HG02642 (cell line): ENCODE data around the gene PTPRN2.
"Not testable (repeated sequence)": the region's sequence is repeated elsewhere in the genome, so short reads cannot be mapped to it uniquely, and the experiment has no call there.

Experiments used
- ATAC-seq: cut with Tn5 transposase; IDR thresholded peaks from one replicate; pipeline ENCODE4 v1.9.1; 2021; ENCODE audit warnings: mild to moderate bottlenecking; ENCODE audit not compliant: unreplicated experiment, poor library complexity

Gene PTPRN2

DNA sequence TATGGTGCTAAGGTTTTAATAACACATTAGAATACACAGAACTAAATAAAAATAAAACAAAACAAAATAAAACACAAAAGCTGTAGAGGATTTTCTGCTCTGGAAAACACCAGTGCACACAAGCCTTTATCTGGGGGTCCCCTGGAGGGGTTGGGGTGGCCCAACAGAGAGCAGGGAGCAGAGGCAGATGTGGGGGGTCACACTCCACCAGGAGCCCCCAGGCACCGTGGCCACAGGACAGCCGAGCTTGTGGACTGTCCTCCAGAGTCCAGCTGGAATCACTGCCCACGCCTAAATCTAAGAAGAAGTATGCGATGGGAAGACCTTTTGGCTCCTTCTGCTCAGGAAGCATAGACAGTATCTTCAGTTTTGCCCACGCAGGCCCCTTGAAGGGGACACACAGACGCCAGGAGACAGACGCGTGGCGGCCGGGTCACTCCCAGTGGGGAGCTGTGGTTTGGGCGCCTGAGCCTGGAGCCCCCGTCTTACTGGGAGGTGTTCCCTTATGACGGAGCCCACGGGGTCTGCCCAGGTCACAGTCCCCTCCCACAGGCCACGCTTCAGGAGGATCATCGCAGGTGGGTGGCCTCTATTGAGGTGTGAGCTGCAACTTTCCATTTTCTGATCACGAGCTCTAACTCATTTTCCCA lies 595.0 kb downstream of the PTPRN2 start:
- ATAC-seq = no peak

DNA sequence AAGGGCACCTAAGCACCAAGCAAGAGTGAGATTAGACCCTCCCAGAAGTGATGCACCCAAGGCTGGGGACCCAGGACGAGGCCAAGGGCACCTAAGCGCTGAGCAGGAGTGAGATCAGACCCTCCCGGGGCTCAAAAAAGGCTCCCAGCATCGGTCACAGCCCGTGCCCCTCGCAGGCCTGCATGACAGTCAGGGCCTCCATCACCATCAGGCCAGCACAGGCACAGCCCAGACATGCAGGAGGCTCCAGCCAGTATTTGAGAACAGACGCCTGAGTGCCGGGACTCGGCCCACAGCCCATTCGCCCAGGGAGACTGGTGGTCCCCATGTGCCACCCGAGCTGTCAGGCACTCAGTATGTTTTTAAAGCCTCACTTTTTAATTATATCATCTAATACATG lies 595.9 kb downstream of the PTPRN2 start:
- ATAC-seq = no peak

DNA sequence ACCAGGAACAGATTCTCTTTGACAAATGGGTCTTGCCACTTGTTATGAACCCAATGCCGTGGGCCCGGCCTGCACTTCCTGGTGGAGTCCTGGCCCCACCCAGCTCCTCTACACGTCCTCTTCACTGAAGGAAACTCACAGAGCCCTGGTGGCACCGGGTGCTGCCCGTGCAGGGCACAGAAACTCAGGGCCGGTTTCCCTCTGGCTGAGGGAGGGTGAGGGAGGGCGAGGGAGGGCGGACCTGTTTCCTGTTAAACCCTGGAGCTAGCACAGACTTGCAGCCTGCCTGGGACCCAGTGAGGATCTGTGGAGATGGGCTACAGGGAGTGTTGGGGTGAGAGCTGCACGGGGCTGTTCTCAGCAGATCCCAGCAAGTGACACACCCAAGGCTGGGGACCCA lies 596.3 kb downstream of the PTPRN2 start:
- ATAC-seq = no peak

DNA sequence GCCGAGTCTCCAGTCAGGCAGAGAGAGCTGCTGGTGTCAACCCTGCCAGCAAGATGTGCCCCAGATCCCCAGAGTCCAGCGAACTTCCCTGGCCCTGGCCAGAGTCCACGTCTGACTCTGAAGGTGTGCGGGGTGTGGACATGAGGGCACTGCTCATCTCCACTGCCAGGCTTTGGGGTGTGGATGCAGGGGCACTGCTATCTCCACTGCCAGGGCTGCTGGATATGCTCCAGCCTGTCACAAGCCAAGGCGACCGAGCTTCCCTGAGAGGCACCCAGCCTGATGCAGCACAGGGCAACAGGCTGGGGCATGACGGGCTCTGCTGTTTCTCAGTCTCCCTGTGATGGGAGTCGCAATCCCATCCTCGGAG lies 596.8 kb downstream of the PTPRN2 start:
- ATAC-seq = no peak

DNA sequence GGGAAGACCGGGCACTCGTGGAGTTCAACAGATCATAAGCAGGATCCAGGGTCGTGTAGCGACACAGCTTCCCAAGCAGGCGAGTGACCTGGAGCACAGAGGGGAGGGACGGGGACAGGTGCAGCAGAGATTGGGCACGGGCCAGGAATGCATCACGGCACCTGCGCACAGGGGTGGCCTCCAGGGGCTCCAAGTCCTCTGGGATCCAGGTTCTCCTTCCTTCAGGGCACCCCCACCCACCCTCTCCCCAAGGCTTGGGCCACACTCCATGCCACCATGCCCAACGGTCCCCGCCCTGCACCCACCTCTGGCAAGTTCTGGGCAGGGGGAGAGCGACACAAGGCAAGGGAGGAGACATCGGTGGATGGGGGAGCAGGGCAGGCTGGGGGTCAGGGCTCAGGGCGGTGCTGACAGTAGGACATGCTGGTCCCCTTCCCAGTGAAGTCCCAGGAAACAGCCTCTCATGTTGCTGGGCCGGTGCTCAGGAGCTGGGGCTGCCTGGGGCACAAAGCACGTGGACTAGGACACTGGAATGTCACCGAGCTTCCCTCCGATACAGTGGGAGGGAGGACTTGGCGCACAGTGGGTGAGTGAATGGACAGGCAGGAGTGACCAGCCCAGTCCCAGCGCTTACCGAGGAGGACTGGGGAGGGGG lies 597.3 kb downstream of the PTPRN2 start:
- ATAC-seq = no peak

DNA sequence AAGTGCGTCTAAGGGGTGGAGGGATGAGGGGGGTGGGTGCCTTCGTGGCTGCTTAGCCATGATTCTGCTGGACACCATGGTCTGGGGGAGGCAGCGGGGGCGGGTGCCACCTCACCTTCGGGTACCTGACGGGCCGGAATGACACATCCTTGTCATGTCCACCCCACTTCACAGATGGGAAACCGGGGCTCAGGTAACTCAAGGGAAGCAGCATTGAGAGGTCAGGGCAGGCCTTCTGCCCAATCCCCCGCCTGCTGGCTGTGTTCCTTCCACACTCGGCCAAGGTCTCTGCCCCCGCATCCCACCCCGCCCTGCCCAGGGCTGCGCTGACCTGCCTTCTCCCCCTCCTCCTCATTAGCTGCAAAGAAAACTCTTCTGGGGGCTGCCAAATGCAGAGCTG lies 598.0 kb downstream of the PTPRN2 start:
- no peak for ATAC-seq

DNA sequence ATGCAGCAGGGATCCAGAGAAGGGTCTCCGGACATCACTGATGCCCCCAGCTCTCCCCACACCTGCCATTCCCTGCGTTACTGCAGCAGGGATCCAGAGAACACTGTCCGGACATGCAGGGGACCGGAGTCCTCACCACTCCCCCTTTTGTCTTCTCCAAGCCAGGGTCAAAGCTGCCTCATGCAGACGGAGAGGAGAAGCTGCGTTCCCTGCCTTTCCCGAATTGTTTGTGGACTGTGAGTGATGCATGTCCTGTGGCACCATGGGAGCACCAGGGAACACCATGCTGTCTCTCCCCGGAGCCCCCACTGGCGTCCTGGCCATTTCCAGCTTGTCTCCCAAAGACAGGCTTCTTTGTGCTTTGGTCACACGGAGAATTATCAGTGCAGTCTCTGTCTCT lies 599.7 kb downstream of the PTPRN2 start:
- ATAC-seq = no peak

DNA sequence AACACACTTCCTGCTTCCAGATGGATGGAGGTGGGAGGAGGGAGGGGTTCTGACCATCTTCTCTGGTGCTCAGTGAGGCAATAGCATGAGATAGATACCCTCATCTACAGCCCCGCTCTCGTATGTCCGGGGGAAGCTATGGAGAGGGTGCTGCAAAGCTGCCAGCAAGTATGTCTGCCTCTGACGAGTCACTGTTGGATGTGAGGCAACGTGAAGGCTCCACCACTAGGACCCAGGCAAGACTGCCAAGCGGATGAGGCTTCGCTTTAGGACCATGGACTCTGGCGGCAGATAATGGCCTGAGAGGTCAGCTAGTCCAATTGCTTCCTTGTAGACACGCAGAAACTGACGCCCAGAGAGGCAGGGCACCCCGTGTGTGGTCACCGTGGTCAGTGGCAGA lies 601.6 kb downstream of the PTPRN2 start:
- ATAC-seq = no peak

DNA sequence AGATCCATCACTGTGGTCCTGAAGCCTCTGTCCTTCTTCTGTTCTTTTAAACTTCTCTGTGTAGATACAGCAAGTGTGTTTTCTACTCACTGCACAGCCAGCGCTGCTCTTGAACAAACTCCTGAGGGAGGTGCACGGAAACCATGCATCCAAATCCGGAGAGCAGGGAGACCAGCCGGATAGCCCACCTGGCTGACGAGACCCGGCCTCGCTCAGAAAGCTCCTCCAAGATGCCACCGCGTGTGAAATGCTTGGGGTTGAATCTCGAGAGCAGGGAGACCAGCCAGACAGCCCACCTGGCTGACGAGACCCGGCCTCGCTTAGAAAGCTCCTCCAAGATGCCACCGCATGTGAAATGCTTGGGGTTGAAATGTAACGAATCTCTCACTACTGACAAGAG lies 602.0 kb downstream of the PTPRN2 start:
- ATAC-seq = no peak

DNA sequence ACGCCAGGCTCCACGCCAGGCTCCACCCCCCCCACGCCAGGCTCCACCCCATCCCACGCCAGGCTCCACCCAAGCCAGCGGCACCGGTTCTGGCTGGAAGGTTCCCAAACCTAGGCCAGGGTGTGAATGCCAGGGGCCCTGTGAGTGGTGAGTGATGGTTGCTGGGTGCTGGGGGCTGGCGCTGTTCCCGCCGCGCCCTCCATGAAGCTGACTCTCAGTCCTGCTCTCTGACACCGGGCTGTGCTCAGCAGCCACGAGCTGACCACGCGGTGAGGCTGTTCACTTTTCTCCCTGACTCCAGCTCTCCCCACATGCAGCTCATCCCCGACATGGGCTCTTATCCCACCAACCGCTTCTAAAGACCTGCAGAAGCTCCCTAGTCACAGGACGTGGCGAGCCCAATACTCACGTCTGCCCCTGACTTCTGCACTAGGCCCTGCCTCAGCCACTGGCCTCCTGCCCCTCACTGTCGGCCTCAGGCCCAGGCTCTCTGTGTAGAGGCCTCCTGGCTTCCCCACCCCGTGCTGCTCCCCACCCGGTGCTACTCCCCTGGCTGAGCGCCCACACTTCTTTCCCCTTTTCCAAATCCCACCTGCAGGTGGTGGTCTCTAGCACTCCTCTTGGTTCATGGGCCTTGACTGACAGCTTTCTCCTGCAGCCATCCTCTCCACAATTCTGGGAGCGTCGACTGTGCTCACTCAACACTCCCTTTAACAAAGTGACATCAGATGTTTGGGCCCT lies 603.0 kb downstream of the PTPRN2 start:
- no peak for ATAC-seq

DNA sequence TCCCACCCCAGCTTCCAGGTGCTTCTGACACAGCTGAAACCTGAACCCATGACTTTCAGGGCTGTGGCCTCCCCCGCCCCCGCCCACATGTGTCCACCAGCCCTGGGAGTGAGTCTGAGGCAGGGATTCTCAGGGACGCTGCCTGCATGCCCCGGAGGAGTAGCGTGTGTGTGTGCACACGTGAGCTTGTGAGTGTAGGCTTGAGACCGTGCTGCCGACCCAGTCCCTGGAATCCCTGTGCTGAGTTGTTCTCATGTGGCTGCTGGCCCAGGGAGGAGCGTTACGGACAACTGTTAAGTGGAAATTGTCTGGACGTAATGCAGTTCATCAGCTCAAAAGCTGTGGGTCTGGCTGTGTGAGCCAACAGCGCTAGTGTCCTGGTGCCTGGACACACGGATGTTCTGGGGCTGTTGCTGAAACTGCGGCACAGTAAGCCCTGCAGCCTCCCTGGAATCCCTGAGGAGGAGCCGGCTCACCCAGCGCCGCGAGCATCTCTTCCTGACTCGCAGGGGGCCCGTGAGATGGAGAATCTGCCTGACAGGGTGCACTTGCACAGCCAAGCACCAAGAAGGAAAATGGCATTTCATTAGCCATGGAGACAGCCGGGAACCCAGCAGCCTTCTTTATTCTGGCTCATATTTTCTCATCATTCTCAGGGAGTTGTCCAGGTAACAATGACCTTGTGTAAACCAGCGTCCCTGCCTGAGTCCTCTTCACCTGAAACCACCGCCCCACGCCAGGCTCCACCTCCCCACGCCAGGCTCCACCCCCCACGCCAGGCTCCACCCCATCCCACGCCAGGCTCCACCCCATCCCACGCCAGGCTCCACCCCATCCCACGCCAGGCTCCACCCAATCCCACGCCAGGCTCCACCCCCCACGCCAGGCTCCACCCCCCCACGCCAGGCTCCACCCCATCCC lies 603.9 kb downstream of the PTPRN2 start:
- no peak for ATAC-seq

DNA sequence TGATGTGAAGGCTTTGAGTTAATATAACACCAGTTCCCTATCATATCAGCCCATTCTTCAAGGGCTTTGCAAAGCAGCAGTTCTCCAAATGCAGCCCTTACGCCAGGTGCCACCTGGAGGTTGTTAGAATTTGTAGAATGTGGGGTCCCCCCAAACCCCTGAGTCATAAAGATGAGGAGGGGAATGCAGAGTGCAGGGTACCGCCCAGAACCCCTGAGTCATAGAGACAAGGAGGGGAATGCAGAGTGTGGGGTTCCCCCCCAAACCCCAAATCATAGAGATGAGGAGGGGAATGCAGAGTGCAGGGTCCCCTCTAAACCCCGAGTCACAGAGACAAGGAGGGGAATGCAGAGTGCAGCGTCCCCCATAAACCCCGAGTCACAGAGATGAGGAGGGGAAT lies 605.8 kb downstream of the PTPRN2 start:
- no peak for ATAC-seq

DNA sequence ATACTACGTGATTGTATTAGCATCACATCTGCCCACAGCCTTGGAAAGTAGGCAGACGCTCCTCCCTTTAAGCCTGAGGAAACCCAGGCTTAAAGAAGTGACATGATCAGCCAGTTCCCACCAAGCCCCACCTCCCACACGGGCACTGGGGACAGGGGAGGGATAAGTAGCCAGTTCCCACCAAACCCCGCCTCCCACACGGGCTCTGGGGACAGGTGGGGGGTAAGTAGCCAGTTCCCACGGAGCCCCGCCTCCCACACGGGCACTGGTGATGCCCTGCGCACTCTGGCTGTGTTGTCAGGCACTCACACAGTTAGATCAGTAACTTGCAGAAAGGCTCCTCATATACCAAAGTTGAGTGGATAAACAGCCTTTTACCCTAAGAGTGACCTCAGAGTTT lies 606.8 kb downstream of the PTPRN2 start:
- no peak for ATAC-seq

DNA sequence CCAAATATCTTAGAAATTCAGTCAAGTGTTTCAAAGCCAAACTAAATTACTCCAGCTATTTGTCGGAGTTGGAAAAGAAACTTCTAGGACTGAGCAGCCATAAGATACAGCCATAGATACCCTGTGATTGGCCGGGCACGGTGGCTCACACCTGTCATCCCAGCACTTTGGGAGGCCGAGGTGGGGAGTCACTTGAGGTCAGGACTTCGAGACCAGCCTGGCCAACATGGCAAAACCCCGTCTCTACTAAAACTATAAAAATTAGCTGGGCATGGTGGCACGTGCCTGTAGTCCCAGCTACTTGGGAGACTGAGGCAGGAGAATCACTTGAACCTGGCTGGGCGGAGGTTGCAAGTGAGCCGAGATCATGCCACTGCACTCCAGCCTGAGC lies 607.3 kb downstream of the PTPRN2 start:
- ATAC-seq = not testable (repeated sequence)

DNA sequence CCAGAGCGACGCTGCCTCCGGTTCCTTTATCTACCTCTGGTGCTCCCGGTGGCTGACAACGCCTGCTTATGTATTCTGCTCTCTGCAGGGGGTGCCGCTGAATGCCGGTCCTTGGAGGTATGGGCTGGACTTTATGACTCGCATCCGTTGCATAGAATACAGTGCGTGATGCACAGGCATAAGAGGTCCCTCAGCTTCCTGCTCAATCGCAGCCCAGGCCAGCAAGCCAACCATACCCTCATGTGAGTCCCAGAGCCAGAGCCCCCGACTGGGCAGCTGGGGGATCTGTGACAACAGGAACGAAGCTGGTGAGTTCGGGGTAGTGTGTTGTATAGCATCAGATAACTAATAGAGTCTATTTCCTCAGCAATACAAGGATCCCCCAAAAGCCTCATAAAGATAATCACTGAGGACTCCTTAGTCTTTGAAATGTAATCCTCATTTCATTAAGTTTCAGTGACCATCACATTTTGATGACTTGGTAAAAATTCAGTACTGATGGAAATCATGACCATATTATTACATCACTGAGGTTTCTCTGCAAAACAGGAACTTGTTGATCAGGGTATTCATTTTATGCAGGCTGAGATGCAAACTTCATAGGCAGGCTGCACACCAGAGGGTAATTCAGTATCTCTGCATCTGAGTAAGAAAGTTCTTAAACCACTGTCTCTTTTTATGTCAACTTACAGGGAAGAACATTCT lies 607.8 kb downstream of the PTPRN2 start:
- ATAC-seq = no peak

DNA sequence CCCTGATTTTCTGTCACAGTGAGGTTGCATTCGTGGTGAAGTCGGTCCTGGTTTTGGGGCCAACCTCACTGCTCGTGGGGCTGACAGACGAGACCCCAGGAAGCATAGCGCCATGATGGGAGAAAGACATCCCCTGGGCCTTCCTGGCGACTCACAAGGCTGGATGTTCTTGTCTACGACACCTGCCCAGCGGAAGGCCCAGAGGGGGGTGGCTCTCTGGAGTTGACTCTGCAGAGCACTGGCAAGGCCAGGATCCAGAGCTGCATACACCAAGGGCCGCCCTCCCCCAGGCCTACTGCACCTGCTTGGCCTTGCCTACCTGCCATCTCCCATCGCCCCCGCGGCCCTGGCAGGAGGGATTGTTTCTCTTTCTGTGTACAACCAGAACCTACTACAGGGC lies 608.9 kb downstream of the PTPRN2 start:
- ATAC-seq = no peak

DNA sequence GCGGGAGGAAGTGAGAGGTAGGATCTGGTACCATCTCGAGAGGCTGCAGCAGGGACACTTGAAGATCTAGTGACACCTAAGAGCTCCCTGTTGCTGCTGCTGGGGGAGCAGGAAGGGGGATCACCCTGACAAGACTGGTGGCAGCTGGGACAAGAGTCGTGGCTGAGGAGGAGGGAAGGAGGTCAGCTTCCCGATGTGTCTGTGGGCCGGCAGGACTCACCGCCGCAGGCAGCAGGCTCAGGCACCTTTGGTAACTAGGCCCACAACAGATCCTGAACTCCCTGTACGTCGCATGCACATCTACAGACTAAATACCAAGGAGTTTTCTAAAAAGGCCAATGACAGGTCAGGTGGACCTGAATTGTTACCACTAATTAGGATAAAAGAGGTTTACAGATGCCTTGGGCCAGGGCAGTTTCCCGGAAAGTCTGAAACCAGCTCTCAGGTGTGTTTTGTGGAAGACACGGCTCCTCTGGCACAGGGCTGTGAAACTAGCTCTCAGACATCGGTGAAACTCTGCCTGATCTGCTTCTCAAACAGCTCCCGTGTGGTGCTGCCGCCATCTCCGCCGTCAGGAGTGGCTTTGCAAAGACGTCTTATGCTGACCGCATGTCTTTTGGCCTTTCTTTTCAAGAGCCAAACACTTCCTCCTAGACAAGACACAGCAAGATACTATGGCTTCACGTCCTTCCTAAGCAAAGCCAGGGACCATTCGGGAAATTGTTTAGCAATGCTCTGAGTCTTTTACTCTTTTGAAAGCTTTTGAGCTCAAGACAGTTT lies 609.7 kb downstream of the PTPRN2 start:
- no peak for ATAC-seq

DNA sequence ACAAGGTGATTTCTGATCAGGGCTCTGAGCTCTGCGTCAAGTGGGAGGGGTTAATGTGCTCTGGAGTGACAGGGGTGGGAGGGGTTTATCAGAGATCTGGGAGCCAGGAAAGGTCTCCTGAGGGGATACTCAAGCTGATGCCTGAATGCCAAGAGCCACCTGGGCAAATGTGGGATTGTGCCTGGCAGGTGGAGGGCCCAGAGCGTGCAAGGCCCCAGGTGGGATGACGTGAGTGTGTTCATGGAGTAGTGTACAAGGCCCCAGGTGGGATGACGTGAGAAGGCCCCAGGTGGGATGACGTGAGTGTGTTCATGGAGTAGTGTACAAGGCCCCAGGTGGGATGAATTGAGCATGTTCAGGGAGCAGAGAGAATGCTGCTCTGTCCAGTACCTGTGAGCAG lies 610.3 kb downstream of the PTPRN2 start:
- ATAC-seq = no peak

DNA sequence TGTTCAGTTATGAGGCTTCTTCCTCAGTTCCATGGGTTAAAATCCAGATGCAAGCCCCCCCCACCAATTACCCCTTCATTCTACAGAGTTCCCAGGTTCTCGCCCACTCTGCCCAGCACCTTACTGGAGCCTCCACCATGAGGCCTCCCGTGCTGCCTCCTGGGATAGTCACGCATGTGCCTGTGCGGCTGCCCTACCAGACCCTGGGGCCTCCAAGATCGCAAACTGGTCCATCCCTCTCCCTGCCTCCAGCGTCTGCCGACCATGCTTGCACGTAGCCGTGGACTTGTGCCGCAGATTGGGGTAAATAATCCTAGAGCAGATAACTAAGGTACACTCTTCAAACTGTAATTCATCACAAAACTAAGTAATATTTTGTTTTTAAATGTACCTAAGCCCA lies 611.2 kb downstream of the PTPRN2 start:
- ATAC-seq = no peak
